ENCODE data around the gene SPATA17.

SPATA17 gene

DNA sequence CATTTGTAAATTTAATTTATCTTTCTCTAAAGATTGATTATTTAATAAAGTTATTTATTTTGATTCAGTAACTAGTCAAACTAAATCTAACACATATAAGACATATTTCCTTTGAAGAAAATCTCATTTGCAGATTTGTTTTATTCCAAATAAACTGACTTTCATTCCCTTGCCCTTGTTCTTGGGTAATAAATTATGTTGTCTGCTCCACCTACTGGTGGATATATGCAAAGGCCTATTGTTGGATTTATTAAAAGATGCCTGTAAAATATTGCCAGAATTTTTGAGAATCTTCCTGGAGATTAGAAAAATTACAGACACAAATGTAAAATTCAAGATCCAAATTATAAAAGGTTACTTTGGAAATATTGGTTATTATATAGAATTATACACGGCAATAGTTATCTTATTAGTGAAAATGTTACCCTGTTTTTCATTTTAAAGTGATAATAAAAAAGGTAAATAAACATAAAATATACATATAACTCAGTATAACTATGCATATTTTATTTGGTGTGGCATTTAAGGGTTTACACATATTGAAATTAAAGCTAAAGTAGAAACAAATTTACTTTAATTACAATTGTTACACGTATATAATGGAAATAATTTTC is 116.1 kb downstream of the SPATA17 start:
- DNase-seq (ENCODE audit: low spot score) = peak; percentile 30
- in situ Hi-C loops (cut with MboI; ENCODE audit: low sequenced_read_pairs, unreplicated experiment) = no loop called here
- TF ChIP-seq, protein P1, sequence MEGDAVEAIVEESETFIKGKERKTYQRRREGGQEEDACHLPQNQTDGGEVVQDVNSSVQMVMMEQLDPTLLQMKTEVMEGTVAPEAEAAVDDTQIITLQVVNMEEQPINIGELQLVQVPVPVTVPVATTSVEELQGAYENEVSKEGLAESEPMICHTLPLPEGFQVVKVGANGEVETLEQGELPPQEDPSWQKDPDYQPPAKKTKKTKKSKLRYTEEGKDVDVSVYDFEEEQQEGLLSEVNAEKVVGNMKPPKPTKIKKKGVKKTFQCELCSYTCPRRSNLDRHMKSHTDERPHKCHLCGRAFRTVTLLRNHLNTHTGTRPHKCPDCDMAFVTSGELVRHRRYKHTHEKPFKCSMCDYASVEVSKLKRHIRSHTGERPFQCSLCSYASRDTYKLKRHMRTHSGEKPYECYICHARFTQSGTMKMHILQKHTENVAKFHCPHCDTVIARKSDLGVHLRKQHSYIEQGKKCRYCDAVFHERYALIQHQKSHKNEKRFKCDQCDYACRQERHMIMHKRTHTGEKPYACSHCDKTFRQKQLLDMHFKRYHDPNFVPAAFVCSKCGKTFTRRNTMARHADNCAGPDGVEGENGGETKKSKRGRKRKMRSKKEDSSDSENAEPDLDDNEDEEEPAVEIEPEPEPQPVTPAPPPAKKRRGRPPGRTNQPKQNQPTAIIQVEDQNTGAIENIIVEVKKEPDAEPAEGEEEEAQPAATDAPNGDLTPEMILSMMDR (IDR thresholded peaks at IDR 0.05; ENCODE audit: borderline replicate concordance, control extremely low read depth, extremely low read depth, insufficient read depth, missing control alignments) = no peak

DNA sequence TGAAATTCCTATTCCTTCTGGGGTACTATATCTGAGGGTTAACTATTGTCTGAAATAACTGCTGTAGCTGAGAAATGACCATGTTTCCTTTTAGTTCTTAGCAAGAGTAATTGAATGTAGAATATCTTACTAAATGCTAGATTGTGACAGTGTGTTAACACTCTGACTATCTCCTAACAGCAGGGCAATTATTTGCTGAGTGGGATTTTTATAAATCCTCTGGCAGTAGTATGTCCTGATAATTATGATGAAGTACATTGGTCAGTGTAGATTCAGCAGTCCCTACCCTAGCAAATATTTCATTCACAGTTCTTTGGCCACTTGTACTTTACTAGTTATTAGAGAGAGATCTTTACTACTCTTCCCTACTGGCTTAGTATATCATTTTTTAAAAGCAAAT is 138.6 kb downstream of the SPATA17 start:
- in situ Hi-C loops (cut with MboI; ENCODE audit: low sequenced_read_pairs, unreplicated experiment) = no loop called here
- no peak for DNase-seq (ENCODE audit: low spot score)
- TF ChIP-seq, protein P1 (IDR thresholded peaks at IDR 0.05; ENCODE audit: borderline replicate concordance, control extremely low read depth, extremely low read depth, insufficient read depth, missing control alignments) = no peak

DNA sequence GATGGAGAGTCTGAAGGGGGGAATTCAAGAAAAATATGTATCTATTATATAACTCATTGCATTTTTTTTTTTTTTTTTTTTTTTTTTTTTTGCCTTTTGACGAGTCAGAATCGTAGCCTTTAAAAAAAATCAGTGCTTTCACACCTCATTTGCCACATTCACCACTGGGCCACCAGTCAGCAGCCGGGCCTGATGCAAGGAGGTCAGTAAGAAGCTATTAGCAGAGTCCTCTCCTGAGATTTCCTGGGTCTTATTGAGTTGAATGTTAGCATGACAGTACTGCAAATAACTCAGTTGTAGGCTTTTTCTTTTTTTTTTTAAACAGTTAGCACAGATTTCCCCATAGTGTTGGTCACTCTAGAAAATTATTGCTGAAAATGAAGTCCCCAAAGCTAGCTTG is 139.8 kb downstream of the SPATA17 start:
- in situ Hi-C loops (cut with MboI; ENCODE audit: low sequenced_read_pairs, unreplicated experiment) = no loop called here
- TF ChIP-seq, protein P1 (IDR thresholded peaks at IDR 0.05; ENCODE audit: borderline replicate concordance, control extremely low read depth, extremely low read depth, insufficient read depth, missing control alignments) = no peak
- no peak for DNase-seq (ENCODE audit: low spot score)

DNA sequence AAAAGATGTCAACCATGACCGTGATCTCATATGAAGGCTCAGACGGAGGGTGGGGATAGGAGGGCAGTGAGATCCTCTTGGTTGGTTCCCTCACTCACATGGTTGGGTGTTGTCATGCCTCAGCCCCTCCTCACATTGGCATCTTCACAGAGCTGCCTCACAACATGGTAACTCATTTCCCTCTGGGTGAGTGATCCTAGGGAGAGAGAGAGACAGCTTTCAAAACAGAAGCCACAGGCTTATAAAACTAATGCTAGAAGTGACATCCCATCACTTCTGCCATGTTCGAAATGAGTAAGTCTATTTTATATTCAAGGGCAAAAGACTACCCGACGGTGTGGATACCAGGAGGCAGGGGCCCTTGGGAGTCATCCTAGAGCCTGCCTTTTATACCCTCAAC is 145.5 kb downstream of the SPATA17 start:
- in situ Hi-C loops (cut with MboI; ENCODE audit: low sequenced_read_pairs, unreplicated experiment) = no loop called here
- TF ChIP-seq, protein P1 (IDR thresholded peaks at IDR 0.05; ENCODE audit: borderline replicate concordance, control extremely low read depth, extremely low read depth, insufficient read depth, missing control alignments) = no peak
- no peak for DNase-seq (ENCODE audit: low spot score)

DNA sequence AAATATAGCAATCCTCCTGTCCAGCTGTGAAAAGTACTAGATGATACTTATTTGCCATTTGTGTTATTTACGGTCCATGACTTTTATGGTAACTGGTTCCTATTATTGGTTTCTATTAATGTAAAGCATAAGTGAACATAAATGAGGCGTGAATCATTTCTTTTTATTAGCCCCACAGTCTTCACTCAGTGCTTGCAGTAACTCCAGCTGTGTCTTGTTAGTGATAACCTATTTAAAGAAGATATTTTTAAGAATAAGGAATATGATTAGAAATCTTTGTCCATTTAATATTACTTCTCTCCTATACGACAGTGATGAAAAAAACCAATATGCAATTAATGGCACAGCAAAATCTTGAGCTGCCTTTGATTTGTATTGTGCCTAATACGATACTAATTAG is 149.9 kb downstream of the SPATA17 start:
- DNase-seq (ENCODE audit: low spot score) = no peak
- in situ Hi-C loops (cut with MboI; ENCODE audit: low sequenced_read_pairs, unreplicated experiment) = no loop called here
- TF ChIP-seq, protein P1 (IDR thresholded peaks at IDR 0.05; ENCODE audit: borderline replicate concordance, control extremely low read depth, extremely low read depth, insufficient read depth, missing control alignments) = no peak

DNA sequence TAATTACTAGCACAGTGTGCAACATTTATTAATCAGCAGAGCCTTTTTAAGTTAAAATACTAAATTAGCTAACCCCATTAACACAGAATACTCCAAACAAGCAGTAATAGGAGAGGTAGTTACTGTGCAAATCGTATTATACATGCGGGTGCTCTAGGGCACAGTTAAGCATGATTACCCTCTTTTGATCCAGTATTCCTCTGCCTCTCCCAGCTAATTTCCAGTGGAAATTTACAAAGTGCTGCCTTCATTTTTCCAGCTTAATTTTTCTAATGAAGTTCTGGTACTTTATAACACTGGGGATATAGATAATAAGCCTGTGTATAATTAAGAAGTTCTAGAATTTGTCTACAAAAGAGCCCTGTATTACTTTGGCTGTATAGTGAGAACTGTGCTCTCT is 159.9 kb downstream of the SPATA17 start:
- in situ Hi-C loops (cut with MboI; ENCODE audit: low sequenced_read_pairs, unreplicated experiment) = no loop called here
- no peak for DNase-seq (ENCODE audit: low spot score)
- TF ChIP-seq, protein P1 (IDR thresholded peaks at IDR 0.05; ENCODE audit: borderline replicate concordance, control extremely low read depth, extremely low read depth, insufficient read depth, missing control alignments) = no peak
